ENCODE results near the gene NKG7. TPM values are rescaled to one million over a fixed set of nuclear protein-coding genes. Genes with fewer than 3 reads are reported as not detected.
A peak's percentile ranks its signal among the peaks of the same experiment; 100 is the strongest.

The NKG7 gene
- total and polyA plus RNA-seq, 2 of the 13 experiments (the other 11 are each of a cell fraction or from before 2014, with no cell fraction given), result 0.40 TPM; not detected in 1

DNA sequence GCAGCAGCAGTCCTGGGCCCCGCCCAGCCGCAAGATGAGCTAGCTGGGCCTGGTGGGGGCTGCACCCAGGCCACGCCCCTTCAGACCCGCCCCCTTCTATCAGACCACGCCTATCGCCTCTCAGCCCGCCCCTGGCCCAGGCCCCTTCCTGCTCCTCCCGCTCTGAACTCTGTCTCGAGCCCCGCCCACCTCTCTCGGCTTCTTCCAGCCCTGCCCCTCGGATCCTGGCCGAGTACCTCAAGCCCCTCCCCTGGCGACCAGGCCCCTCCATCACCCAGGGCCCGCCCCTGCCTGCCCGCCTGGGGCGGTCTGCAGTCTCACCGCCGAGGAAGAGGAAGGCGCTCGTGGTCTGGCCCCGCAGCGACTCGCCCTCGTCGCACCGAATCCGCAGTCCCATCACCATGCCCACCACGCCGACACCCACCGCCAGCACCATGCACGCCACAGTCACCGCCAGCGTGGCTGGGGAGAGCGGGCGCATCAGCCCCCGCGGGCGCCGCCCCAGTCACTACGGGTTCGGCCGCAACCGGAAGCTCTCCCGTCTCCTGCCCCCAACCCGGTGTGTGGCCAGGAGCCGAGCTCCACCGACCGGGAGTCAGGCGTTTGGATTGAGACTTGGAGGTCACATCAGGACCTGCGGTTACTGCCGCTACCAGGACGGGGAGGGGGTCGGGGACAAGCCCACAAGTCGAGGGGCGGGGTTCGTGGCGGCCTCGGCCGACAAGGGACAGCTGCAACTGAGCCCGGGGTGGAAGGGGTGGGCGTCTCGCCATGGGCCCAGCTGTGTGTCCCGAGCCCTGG lies 4.7 kb downstream of the NKG7 start (continued):
- TF ChIP-seq, protein P1, sequence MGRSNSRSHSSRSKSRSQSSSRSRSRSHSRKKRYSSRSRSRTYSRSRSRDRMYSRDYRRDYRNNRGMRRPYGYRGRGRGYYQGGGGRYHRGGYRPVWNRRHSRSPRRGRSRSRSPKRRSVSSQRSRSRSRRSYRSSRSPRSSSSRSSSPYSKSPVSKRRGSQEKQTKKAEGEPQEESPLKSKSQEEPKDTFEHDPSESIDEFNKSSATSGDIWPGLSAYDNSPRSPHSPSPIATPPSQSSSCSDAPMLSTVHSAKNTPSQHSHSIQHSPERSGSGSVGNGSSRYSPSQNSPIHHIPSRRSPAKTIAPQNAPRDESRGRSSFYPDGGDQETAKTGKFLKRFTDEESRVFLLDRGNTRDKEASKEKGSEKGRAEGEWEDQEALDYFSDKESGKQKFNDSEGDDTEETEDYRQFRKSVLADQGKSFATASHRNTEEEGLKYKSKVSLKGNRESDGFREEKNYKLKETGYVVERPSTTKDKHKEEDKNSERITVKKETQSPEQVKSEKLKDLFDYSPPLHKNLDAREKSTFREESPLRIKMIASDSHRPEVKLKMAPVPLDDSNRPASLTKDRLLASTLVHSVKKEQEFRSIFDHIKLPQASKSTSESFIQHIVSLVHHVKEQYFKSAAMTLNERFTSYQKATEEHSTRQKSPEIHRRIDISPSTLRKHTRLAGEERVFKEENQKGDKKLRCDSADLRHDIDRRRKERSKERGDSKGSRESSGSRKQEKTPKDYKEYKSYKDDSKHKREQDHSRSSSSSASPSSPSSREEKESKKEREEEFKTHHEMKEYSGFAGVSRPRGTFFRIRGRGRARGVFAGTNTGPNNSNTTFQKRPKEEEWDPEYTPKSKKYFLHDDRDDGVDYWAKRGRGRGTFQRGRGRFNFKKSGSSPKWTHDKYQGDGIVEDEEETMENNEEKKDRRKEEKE (IDR thresholded peaks at IDR 0.05), result no peak
- TF ChIP-seq ZNF672 (CRISPR knock-in tag; IDR thresholded peaks at IDR 0.05) (no peak), GABPA (IDR thresholded peaks at IDR 0.05; ENCODE audit: low read depth, low read length) (no peak), GABPA (CRISPR knock-in tag; IDR thresholded peaks at IDR 0.05; ENCODE audit: low read depth) (peak; percentile 72), ZNF567 (CRISPR knock-in tag; IDR thresholded peaks at IDR 0.05; ENCODE audit: borderline replicate concordance) (peak; percentile 25; the same call in 1 of the 2 replicates), EZH2 (conservative IDR thresholded peaks at IDR 0.05; ENCODE audit: low read depth, low read length) (no peak), TBL1XR1 (IDR thresholded peaks at IDR 0.05; ENCODE audit: borderline replicate concordance, low read length, partially characterized antibody) (no peak), NFYB (CRISPR knock-in tag; IDR thresholded peaks at IDR 0.05) (no peak), ZNF605 (CRISPR knock-in tag; IDR thresholded peaks at IDR 0.05) (no peak), FOXA1 (IDR thresholded peaks at IDR 0.05) (no peak), FOXA1 (CRISPR knock-in tag; IDR thresholded peaks at IDR 0.05) (peak; percentile 19; the same call in 1 of the 2 replicates), EP300 (IDR thresholded peaks at IDR 0.05; ENCODE audit: low read depth in 2 of 2, low read length in 2 of 2) (no peak), EP300 (CRISPR knock-in tag; IDR thresholded peaks at IDR 0.05; ENCODE audit: borderline replicate concordance) (peak; percentile 22; the same call in 1 of the 2 replicates)
- TF ChIP-seq, protein P2, sequence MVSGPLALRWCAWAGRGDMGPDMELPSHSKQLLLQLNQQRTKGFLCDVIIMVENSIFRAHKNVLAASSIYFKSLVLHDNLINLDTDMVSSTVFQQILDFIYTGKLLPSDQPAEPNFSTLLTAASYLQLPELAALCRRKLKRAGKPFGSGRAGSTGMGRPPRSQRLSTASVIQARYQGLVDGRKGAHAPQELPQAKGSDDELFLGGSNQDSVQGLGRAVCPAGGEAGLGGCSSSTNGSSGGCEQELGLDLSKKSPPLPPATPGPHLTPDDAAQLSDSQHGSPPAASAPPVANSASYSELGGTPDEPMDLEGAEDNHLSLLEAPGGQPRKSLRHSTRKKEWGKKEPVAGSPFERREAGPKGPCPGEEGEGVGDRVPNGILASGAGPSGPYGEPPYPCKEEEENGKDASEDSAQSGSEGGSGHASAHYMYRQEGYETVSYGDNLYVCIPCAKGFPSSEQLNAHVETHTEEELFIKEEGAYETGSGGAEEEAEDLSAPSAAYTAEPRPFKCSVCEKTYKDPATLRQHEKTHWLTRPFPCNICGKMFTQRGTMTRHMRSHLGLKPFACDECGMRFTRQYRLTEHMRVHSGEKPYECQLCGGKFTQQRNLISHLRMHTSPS (CRISPR knock-in tag; IDR thresholded peaks at IDR 0.05; ENCODE audit: low read depth), result peak; percentile 67
- TF ChIP-seq, protein P3, sequence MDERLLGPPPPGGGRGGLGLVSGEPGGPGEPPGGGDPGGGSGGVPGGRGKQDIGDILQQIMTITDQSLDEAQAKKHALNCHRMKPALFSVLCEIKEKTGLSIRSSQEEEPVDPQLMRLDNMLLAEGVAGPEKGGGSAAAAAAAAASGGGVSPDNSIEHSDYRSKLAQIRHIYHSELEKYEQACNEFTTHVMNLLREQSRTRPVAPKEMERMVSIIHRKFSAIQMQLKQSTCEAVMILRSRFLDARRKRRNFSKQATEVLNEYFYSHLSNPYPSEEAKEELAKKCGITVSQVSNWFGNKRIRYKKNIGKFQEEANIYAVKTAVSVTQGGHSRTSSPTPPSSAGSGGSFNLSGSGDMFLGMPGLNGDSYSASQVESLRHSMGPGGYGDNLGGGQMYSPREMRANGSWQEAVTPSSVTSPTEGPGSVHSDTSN (CRISPR knock-in tag; IDR thresholded peaks at IDR 0.05), result no peak
- TF ChIP-seq, protein P4, sequence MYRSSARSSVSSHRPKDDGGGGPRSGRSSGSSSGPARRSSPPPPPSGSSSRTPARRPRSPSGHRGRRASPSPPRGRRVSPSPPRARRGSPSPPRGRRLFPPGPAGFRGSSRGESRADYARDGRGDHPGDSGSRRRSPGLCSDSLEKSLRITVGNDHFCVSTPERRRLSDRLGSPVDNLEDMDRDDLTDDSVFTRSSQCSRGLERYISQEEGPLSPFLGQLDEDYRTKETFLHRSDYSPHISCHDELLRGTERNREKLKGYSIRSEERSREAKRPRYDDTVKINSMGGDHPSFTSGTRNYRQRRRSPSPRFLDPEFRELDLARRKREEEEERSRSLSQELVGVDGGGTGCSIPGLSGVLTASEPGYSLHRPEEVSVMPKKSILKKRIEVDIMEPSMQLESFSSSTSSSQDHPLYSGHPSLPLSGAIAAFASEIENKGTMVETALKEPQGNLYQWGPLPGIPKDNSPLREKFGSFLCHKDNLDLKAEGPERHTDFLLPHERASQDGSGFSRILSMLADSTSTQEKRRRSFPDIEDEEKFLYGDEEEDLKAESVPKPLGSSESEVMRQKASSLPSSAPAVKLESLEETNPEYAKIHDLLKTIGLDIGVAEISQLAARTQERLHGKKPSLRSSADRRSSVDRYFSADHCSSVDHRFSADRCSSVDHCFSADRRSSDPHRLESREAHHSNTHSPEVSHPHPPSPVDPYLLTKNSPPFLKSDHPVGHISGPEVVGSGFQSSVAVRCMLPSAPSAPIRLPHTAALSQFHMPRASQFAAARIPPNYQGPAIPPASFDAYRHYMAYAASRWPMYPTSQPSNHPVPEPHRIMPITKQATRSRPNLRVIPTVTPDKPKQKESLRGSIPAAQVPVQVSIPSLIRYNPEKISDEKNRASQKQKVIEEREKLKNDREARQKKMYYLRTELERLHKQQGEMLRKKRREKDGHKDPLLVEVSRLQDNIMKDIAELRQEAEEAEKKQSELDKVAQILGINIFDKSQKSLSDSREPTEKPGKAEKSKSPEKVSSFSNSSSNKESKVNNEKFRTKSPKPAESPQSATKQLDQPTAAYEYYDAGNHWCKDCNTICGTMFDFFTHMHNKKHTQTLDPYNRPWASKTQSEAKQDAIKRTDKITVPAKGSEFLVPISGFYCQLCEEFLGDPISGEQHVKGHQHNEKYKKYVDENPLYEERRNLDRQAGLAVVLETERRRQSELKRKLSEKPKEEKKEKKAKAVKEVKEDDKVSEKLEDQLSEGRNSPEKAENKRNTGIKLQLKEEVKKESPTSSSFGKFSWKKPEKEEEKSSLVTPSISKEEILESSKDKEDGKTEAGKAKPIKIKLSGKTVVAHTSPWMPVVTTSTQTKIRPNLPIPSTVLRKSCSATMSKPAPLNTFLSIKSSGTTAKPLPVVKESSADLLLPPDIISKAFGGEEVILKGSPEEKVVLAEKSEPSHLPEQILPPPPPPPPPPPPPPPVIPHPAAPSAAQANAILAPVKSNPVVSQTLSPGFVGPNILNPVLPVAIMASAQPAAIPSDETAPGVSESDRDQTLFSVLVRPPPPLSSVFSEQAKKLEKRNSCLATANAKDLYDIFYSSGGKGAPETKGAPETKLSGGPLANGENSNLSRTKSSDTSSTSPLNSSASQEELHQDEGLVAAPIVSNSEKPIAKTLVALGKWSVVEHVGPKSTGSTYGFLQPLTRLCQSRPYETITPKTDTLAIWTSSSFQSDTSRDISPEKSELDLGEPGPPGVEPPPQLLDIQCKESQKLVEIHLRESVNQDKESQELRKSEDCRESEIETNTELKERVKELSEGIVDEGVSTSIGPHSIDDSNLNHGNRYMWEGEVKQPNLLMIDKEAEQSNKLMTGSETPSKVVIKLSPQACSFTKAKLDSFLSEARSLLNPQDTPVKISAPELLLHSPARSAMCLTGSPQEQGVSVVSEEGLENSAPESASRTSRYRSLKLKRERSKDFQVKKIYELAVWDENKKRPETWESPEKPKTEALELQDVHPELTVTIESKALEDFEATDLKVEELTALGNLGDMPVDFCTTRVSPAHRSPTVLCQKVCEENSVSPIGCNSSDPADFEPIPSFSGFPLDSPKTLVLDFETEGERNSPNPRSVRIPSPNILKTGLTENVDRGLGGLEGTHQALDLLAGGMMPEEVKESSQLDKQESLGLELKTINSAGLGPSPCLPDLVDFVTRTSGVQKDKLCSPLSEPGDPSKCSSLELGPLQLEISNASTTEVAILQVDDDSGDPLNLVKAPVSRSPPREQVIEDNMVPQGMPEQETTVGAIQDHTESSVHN (CRISPR knock-in tag; IDR thresholded peaks at IDR 0.05), result 0 out of 2 replicates have a peak, but pooled peaks have one; percentile 85

Measured in HepG2 (cell line).